Measurements from ENCODE around the gene GTF2E1. TPM values are rescaled to one million over a fixed set of nuclear protein-coding genes. Genes with fewer than 3 reads are reported as not detected.

The GTF2E1 gene
- polyA plus RNA-seq, 4 donors, result 12.8 to 15.8 (median 14.9) TPM

GRCh38 chr3:120796976-120797375 is 54.4 kb downstream of the GTF2E1 start:
- DNase-seq (ENCODE audit: low read depth in 4 of 4, low spot score in 3 of 4), result no peak

DNA sequence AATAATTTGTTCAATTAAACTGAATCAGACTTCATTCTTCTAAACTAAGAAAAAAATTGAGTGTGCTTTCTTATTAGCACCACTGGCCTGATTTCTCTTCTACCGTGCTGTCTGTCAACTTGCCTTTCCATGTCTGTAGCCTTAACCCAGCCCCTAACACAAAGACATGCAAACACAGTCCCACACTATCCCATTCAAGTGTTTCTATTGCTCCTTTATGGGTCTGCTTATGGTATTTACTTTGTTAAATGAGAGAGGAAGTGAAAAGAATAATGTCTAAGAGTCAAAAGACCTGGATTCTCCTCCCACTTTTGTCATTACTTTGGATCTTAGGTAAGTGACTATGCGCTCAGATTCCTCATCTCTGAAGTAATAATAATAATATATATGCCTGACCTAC is 55.3 kb downstream of the GTF2E1 start:
- no peak for DNase-seq (ENCODE audit: low read depth in 4 of 4, low spot score in 3 of 4)

DNA sequence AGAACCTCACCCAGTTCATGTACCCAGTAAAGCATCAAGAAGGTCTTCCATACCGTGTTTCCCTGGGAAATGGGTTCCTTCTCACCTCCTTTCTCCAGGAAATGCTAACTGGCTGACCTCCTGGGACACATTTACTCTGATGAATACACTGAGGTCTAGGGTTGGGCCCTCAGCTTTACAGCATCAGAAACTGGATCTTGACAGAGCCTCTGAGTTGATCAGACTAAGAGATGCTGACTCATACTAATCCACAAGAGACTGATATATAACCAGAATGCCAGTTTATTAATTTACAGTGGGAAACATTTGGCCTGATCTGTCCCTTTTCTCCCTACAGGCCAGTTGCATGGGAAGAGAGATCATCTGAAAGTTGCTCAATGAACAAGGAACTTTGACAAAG is 55.8 kb downstream of the GTF2E1 start:
- DNase-seq (ENCODE audit: low read depth in 4 of 4, low spot score in 3 of 4), result no peak

GRCh38 chr3:120800625-120801024 is 58.1 kb downstream of the GTF2E1 start:
- DNase-seq (ENCODE audit: low read depth in 4 of 4, low spot score in 3 of 4), result no peak

DNA sequence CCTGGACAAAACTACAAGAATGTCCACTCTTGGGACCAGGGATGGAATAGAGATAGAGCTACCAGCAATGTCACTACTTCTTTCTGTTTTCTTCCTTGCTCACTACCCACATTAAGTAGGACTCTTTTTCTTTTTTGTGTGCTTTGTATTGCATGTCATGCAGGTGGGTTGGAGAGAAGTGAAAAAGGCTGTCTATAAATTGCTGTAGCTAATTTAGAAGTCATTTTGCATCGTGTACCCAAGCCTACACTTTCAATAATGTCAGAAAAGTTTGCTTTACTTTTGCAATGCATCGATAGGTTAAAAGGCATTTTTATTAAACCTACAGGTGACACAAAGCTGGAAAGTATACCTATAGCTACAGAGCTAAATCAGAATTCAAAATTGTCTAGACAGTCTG is 58.9 kb downstream of the GTF2E1 start:
- DNase-seq (ENCODE audit: low read depth in 4 of 4, low spot score in 3 of 4), result no peak

DNA sequence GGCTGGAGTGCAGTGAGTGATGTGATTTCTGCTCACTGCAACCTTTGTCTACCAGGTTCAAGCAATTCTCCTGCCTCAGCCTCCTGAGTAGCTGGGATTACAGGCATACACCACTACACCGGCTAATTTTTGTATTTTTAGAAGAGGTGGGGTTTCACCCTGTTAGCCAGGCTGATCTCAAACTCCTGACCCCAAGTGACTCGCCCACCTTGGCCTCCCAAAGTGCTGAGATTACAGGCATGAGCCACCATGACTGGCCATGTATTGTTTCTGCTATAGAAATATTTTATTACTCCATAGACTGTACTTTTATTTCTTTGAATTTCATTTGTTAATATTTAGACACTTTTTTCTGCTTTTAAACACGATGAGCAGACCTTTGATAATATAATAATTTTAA is 60.4 kb downstream of the GTF2E1 start:
- DNase-seq (ENCODE audit: low read depth in 4 of 4, low spot score in 3 of 4), result no peak

DNA sequence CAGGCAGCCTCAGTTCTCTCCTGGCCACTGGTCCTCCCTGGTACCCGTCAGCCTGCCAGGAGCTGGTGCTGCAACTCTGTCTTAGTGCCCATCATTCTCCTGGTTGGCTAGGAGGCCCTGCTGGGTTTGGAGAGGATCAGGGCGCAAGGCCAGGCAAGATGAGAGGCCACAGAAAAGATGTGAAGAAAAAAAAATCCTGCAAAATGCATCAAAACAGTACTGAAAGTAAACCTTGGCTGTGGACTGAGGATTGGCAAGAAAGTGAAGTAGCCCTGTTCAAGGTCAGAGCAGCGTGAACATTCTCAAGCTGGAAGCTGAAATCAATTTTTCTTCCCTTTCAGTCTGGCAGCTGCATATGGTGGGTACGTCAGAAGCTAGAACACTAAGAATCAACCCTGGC is 74.2 kb downstream of the GTF2E1 start:
- DNase-seq (ENCODE audit: low read depth in 4 of 4, low spot score in 3 of 4), result no peak

GRCh38 chr3:120820748-120821147 is 78.2 kb downstream of the GTF2E1 start:
- DNase-seq (ENCODE audit: low read depth in 4 of 4, low spot score in 3 of 4), result peak in 2 of 4 donors; percentile 2 to 3

- no peak for DNase-seq (ENCODE audit: low read depth in 4 of 4, low spot score in 3 of 4)
Observed at GRCh38 chr3:120821426-120821825, 78.9 kb downstream of the GTF2E1 start.

GRCh38 chr3:120823156-120823555 is 80.6 kb downstream of the GTF2E1 start:
- DNase-seq (ENCODE audit: low read depth in 4 of 4, low spot score in 3 of 4), result no peak

- no peak for DNase-seq (ENCODE audit: low read depth in 4 of 4, low spot score in 3 of 4)
Observed at GRCh38 chr3:120824613-120825012, 82.1 kb downstream of the GTF2E1 start.

- DNase-seq (ENCODE audit: low read depth in 4 of 4, low spot score in 3 of 4), result no peak
Observed at GRCh38 chr3:120828796-120829195, 86.3 kb downstream of the GTF2E1 start.

DNA sequence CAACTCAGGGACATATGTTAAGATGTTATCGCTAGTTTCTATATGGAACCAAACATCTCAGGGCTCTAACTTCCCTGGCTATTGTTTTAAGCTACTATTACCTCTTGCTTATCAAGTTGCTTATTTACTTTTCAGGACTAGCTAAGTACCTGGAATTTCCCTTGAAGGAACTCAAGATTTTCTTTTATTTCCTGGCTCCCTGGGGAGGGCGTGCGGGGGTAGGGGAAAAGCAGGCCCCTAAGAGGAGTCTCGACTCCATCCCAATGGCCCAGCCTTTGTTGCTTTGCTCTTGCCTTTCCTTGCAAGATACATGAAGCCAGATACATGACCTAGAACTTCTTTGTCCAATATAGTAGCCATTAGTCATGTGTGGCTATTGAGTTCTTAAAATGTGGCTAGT is 88.5 kb downstream of the GTF2E1 start:
- DNase-seq (ENCODE audit: low read depth in 4 of 4, low spot score in 3 of 4), result no peak

Other genes starting within 250 kb of the GTF2E1 start
- gene NDUFB4, start 146.4 kb upstream of the GTF2E1 start, polyA plus RNA-seq (ENCODE audit: insufficient read length in 4 of 4), result 100 to 1,000 TPM; 136 to 218 (median 200) TPM
- 10 to 100 TPM in 3 of 4 donors, 1 to 10 TPM in 1; 1.6 to 80.2 (median 67.3) TPM for gene HGD, start 60.5 kb upstream of the GTF2E1 start, polyA plus RNA-seq (ENCODE audit: insufficient read length in 4 of 4)
- 10 to 100 TPM; 28.0 to 35.5 (median 34.3) TPM for gene RABL3, start 228 bp upstream of the GTF2E1 start, polyA plus RNA-seq (ENCODE audit: insufficient read length in 4 of 4)
- under 1 TPM; 0.17 to 0.54 (median 0.35) TPM for gene STXBP5L, start 165.5 kb downstream of the GTF2E1 start, polyA plus RNA-seq (ENCODE audit: insufficient read length in 4 of 4)